ENCODE data around the gene KIAA1671.

KIAA1671 gene

GRCh38 chr22:25014896-25015755 lies 62.6 kb downstream of the KIAA1671 start:
- DNase-seq (ENCODE audit: low read depth in 2 of 2): no peak

- no peak for DNase-seq (ENCODE audit: low read depth in 2 of 2)
Measured at GRCh38 chr22:25016311-25016710, 63.8 kb downstream of the KIAA1671 start.

- no peak for DNase-seq (ENCODE audit: low read depth in 2 of 2)
Measured at GRCh38 chr22:25018009-25018408, 65.5 kb downstream of the KIAA1671 start.

- DNase-seq (ENCODE audit: low read depth in 2 of 2): no peak
Measured at GRCh38 chr22:25019427-25020184, 67.1 kb downstream of the KIAA1671 start.

- no peak for DNase-seq (ENCODE audit: low read depth in 2 of 2)
Measured at GRCh38 chr22:25021409-25021808, 68.9 kb downstream of the KIAA1671 start.

- DNase-seq (ENCODE audit: low read depth in 2 of 2): no peak
Measured at GRCh38 chr22:25021976-25022711, 69.6 kb downstream of the KIAA1671 start.

GRCh38 chr22:25023879-25024278 lies 71.4 kb downstream of the KIAA1671 start:
- no peak for DNase-seq (ENCODE audit: low read depth in 2 of 2)

- DNase-seq (ENCODE audit: low read depth in 2 of 2): no peak
Measured at GRCh38 chr22:25024895-25025294, 72.4 kb downstream of the KIAA1671 start.

- no peak for DNase-seq (ENCODE audit: low read depth in 2 of 2)
Measured at GRCh38 chr22:25025491-25026400, 73.2 kb downstream of the KIAA1671 start.

GRCh38 chr22:25027043-25027906 lies 74.8 kb downstream of the KIAA1671 start:
- DNase-seq (ENCODE audit: low read depth in 2 of 2): no peak

- peak in 1 of 2 donors; percentile 3 for DNase-seq (ENCODE audit: low read depth in 2 of 2)
Measured at GRCh38 chr22:25027959-25028840, 75.7 kb downstream of the KIAA1671 start.

GRCh38 chr22:25028841-25029141 lies 76.3 kb downstream of the KIAA1671 start:
- DNase-seq (ENCODE audit: low read depth in 2 of 2): no peak

GRCh38 chr22:25029181-25029580 lies 76.7 kb downstream of the KIAA1671 start:
- no peak for DNase-seq (ENCODE audit: low read depth in 2 of 2)

- no peak for DNase-seq (ENCODE audit: low read depth in 2 of 2)
Measured at GRCh38 chr22:25030636-25031035, 78.1 kb downstream of the KIAA1671 start.

- DNase-seq (ENCODE audit: low read depth in 2 of 2): no peak
Measured at GRCh38 chr22:25032066-25032465, 79.5 kb downstream of the KIAA1671 start.

GRCh38 chr22:25035715-25036114 lies 83.2 kb downstream of the KIAA1671 start:
- DNase-seq (ENCODE audit: low read depth in 2 of 2): no peak

GRCh38 chr22:25038239-25038638 lies 85.7 kb downstream of the KIAA1671 start:
- DNase-seq (ENCODE audit: low read depth in 2 of 2): no peak

GRCh38 chr22:25038771-25039170 lies 86.3 kb downstream of the KIAA1671 start:
- DNase-seq (ENCODE audit: low read depth in 2 of 2): no peak

- no peak for DNase-seq (ENCODE audit: low read depth in 2 of 2)
Measured at GRCh38 chr22:25039255-25039654, 86.7 kb downstream of the KIAA1671 start.
